ENCODE data around the gene C19orf12. TPM values are rescaled to one million over a fixed set of nuclear protein-coding genes. Genes with fewer than 3 reads are reported as not detected.

C19orf12 gene
- total RNA-seq, 1 donor from 2014 or later, result 26.9 TPM

GRCh38 chr19:29680937-29681336, 34.1 kb downstream of the C19orf12 start:
- Mint-ChIP-seq H3K4me1 (no peaks in the 10 kb centered on the region), H3K27ac (no peak overlapping the region), H3K4me3 (no peak overlapping the region), H3K27me3 (ENCODE audit: low read depth) (peaks cover 2% of the 10 kb centered on the region), H3K36me3 (no peaks in the 10 kb centered on the region), H3K9me3 (no peaks in the 10 kb centered on the region)
- no peak for TF ChIP-seq CTCF (IDR thresholded peaks at IDR 0.05; ENCODE audit: unreplicated experiment)
- DNase-seq (ENCODE audit: low spot score in 2 of 2, unreplicated experiment in 2 of 2), result no peak

- no peaks in the 10 kb centered on the region for H3K36me3 Mint-ChIP-seq
Measured at GRCh38 chr19:29680447-29680846, 34.6 kb downstream of the C19orf12 start.

GRCh38 chr19:29679598-29680210, 35.4 kb downstream of the C19orf12 start:
- peaks cover 2% of the 10 kb centered on the region for H3K27me3 Mint-ChIP-seq (ENCODE audit: low read depth)
- H3K4me1 Mint-ChIP-seq, result no peaks in the 10 kb centered on the region
- no peak for TF ChIP-seq CTCF (IDR thresholded peaks at IDR 0.05; ENCODE audit: unreplicated experiment)
- no peak for DNase-seq (ENCODE audit: low spot score in 2 of 2, unreplicated experiment in 2 of 2)
- H3K36me3 Mint-ChIP-seq, result no peaks in the 10 kb centered on the region
- no peaks in the 10 kb centered on the region for H3K9me3 Mint-ChIP-seq
- no peak overlapping the region for H3K4me3 Mint-ChIP-seq
- no peak overlapping the region for H3K27ac Mint-ChIP-seq

More at GRCh38 chr19:29680447-29680846, 34.6 kb downstream of the C19orf12 start:
- Mint-ChIP-seq H3K9me3 (no peaks in the 10 kb centered on the region), H3K27me3 (ENCODE audit: low read depth) (peaks cover 2% of the 10 kb centered on the region), H3K4me1 (no peaks in the 10 kb centered on the region), H3K4me3 (no peak overlapping the region), H3K27ac (no peak overlapping the region)
- DNase-seq (ENCODE audit: low spot score in 2 of 2, unreplicated experiment in 2 of 2), result no peak
- TF ChIP-seq CTCF (IDR thresholded peaks at IDR 0.05; ENCODE audit: unreplicated experiment), result no peak

GRCh38 chr19:29678484-29679106, 36.5 kb downstream of the C19orf12 start:
- H3K36me3 Mint-ChIP-seq, result no peaks in the 10 kb centered on the region
- H3K27ac Mint-ChIP-seq, result no peak overlapping the region
- peaks cover 2% of the 10 kb centered on the region for H3K27me3 Mint-ChIP-seq (ENCODE audit: low read depth)
- no peak for DNase-seq (ENCODE audit: low spot score in 2 of 2, unreplicated experiment in 2 of 2)
- H3K4me1 Mint-ChIP-seq, result no peaks in the 10 kb centered on the region
- no peaks in the 10 kb centered on the region for H3K9me3 Mint-ChIP-seq
- no peak for TF ChIP-seq CTCF (IDR thresholded peaks at IDR 0.05; ENCODE audit: unreplicated experiment)
- no peak overlapping the region for H3K4me3 Mint-ChIP-seq

- Mint-ChIP-seq H3K9me3 (no peaks in the 10 kb centered on the region), H3K4me3 (no peak overlapping the region), H3K36me3 (no peaks in the 10 kb centered on the region), H3K27ac (no peak overlapping the region), H3K27me3 (ENCODE audit: low read depth) (no peaks in the 10 kb centered on the region), H3K4me1 (no peaks in the 10 kb centered on the region)
- no peak for TF ChIP-seq CTCF (IDR thresholded peaks at IDR 0.05; ENCODE audit: unreplicated experiment)
- no peak for DNase-seq (ENCODE audit: low spot score in 2 of 2, unreplicated experiment in 2 of 2)
Measured at GRCh38 chr19:29677001-29677817, 37.9 kb downstream of the C19orf12 start.
